22Rv1 (cell line): ENCODE data around the gene FAM9C.

Source experiments
- ZFX ChIP-seq: fragments of 450-650 bp; IDR thresholded peaks from 2 replicates; pipeline ENCODE4 v1.6.1; 2017; ENCODE audit warnings: antibody characterized with exemption, borderline replicate concordance
- TF ChIP-seq, protein P1 (sequence below): fragments of 450-650 bp; IDR thresholded peaks from 2 replicates; pipeline ENCODE4 v1.5.1; 2017; ENCODE audit warnings: mild to moderate bottlenecking

DNA sequence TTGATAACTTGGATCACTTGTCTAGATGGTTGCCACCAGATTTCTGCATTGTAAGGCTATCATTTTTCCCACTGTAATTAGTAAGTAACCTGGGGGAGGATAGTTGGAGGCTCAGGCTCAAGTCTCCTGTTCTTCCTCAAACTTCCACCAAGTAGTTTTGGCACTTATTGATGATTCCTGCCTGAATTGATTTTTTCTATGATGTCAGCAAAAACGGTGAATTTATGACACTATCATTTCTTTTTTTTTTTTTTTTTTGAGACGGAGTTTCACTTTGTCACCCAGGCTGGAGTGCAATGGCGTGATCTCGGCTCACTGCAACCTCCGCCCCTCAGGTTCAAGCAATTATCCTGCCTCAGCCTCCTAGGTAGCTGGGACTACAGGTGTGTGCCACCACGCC lies 57.1 kb downstream of the FAM9C start:
- TF ChIP-seq, protein P1, sequence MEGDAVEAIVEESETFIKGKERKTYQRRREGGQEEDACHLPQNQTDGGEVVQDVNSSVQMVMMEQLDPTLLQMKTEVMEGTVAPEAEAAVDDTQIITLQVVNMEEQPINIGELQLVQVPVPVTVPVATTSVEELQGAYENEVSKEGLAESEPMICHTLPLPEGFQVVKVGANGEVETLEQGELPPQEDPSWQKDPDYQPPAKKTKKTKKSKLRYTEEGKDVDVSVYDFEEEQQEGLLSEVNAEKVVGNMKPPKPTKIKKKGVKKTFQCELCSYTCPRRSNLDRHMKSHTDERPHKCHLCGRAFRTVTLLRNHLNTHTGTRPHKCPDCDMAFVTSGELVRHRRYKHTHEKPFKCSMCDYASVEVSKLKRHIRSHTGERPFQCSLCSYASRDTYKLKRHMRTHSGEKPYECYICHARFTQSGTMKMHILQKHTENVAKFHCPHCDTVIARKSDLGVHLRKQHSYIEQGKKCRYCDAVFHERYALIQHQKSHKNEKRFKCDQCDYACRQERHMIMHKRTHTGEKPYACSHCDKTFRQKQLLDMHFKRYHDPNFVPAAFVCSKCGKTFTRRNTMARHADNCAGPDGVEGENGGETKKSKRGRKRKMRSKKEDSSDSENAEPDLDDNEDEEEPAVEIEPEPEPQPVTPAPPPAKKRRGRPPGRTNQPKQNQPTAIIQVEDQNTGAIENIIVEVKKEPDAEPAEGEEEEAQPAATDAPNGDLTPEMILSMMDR, result no peak
- no peak for TF ChIP-seq ZFX
